Left renal pelvis (tissue), 4 donors: Measurements from ENCODE around the gene CCDC88C. TPM values are rescaled to one million over a fixed set of nuclear protein-coding genes. Genes with fewer than 3 reads are reported as not detected.
"Not testable (repeated sequence)": the region's sequence is repeated elsewhere in the genome, so short reads cannot be mapped to it uniquely, and the experiment has no call there.

Source experiments
- DNase-seq, 4 donors: peaks; one replicate each; pipeline ENCODE4 v3.0.0-alpha.2; 2013; ENCODE audit warnings: low read depth in 4 of 4, low spot score in 3 of 4
- polyA plus RNA-seq, 4 donors: library from polyadenylated mRNA; unstranded; fragments of 120-200 nt; gene quantifications; one replicate each; pipeline ENCODE4 v1.2.1, GENCODE V29; 2013; ENCODE audit not compliant: insufficient read length in 4 of 4

The CCDC88C gene
- polyA plus RNA-seq, 4 donors, result 8.9 to 46.7 (median 32.2) TPM

GRCh38 chr14:91237219-91237618 lies 180.4 kb downstream of the CCDC88C start:
- no peak for DNase-seq

- no peak for DNase-seq
Observed at GRCh38 chr14:91235841-91236240, 181.8 kb downstream of the CCDC88C start.

GRCh38 chr14:91234791-91235114 lies 182.9 kb downstream of the CCDC88C start:
- no peak for DNase-seq

- no peak for DNase-seq
Observed at GRCh38 chr14:91233936-91234790, 183.5 kb downstream of the CCDC88C start.

- DNase-seq, result no peak
Observed at GRCh38 chr14:91232603-91233002, 185.0 kb downstream of the CCDC88C start.

- DNase-seq, result no peak
Observed at GRCh38 chr14:91232052-91232451, 185.6 kb downstream of the CCDC88C start.

- no peak for DNase-seq
Observed at GRCh38 chr14:91231446-91231845, 186.2 kb downstream of the CCDC88C start.

GRCh38 chr14:91230397-91231035 lies 187.1 kb downstream of the CCDC88C start:
- no peak for DNase-seq

- DNase-seq, result no peak
Observed at GRCh38 chr14:91229743-91230200, 187.8 kb downstream of the CCDC88C start.

GRCh38 chr14:91229005-91229382 lies 188.6 kb downstream of the CCDC88C start:
- DNase-seq, result no peak

- no peak for DNase-seq
Observed at GRCh38 chr14:91228112-91229004, 189.3 kb downstream of the CCDC88C start.

GRCh38 chr14:91227183-91227628 lies 190.4 kb downstream of the CCDC88C start:
- no peak for DNase-seq

- not testable (repeated sequence) for DNase-seq
Observed at GRCh38 chr14:91226360-91226759, 191.3 kb downstream of the CCDC88C start.

- no peak for DNase-seq
Observed at GRCh38 chr14:91225025-91225424, 192.6 kb downstream of the CCDC88C start.

GRCh38 chr14:91223028-91223783 lies 194.4 kb downstream of the CCDC88C start:
- DNase-seq, result no peak

Other genes starting within 250 kb of the CCDC88C start
- gene GPR68, start 173.1 kb downstream of the CCDC88C start, polyA plus RNA-seq, result 1 to 10 TPM in 3 of 4 donors, under 1 TPM in 1; 0.46 to 3.2 (median 1.5) TPM
- gene PPP4R3A, start 92.5 kb upstream of the CCDC88C start, polyA plus RNA-seq, result 100 to 1,000 TPM in 3 of 4 donors, 10 to 100 TPM in 1; 77.8 to 124 (median 119) TPM